Fibroblast of the conjunctiva (primary cell): ENCODE measurements around the gene C2orf81.
"Not testable (repeated sequence)": the region's sequence is repeated elsewhere in the genome, so short reads cannot be mapped to it uniquely, and the experiment has no call there.

Experiments used
- DNase-seq: peaks from one replicate; pipeline ENCODE4 v3.0.0-alpha.2; 2010; ENCODE audit warnings: low read depth

Gene C2orf81

DNA sequence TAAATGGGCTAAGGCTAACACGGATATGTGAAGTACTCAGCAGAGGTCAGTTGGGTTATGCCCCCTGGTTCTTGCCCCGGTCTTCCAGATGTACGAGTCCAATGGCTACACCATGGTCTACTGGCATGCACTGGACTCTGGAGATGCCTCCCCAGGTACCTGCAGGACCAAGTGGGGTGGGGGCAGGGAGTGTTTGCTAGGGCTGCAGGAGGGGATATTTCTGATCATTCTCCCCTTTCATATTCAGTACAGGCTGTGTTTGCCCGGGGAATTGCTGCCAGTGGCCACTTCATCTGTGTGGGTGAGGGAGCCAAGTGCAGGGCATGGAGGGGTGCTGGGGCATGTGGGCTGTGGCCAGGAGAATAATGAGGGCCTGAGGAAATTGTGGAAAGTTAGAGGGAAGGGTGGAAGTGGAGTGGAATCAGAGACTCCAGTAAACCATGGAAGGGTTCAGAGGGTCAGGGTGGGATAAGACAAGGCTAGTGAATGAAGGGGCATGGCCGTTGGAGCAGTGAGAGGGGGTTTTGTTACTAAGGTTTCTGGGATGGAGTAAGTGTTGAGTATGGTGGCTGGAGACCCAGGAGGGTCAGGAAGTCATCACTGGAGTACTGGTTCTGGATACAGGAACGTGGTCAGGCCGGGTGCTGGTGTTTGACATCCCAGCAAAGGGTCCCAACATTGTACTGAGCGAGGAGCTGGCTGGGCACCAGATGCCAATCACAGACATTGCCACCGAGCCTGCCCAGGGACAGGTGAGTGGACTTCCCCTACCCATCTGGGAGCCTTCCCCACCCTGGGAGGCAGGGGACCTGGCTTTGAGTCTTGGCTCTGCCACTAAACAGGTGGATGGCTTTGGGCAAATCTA lies 2.0 kb upstream of the C2orf81 start:
- DNase-seq: no peak

DNA sequence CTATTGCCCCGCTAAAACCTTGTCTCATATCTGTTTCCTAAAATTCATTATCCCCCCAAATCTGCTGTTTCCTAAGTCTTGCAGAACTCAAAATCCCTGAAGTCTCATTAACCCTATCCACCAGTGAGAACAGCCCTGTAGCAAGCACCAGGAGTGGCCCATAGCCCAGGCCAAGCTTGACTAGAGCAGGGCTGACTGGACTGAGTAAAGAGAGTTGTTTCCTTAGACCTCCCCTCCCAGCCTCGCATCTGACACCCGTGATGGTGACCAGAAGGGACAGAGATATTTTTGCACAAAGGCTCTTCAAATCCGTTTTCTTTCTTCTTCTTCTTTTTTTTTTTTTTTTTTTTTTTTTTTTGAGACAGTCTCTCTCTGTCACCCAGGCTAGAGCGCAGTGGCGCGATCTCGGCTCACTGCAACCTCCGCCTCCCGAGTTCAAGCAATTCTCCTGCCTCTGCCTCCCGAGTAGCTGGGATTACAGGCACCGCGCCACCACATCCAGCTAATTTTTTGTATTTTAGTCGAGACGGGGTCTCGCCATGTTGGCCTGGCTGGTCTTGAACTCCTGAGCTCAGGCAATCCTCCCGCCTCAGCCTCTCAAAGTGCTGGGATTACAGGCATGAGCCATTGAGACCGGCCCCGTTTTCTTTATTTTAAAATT lies 846 bp downstream of the C2orf81 start:
- DNase-seq: not testable (repeated sequence)

DNA sequence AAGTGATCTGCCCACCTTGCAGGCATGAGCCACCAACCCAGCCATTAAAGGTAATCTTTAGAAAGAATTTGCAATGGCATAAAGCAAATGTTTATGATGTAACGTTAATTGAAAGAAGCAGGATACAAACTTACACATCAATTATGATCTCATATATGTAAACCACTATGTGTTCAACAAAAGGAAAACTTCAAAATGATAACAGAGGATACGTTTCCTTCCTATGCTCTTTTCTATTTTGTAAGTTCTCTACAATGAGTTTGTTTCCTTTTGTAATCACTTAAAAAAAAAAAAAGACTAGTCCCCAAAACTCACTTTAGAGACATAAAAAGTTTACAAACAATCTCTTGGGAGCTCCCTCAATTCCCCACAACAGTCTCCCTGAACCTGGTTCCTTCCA lies 1.4 kb downstream of the C2orf81 start:
- DNase-seq: no peak

DNA sequence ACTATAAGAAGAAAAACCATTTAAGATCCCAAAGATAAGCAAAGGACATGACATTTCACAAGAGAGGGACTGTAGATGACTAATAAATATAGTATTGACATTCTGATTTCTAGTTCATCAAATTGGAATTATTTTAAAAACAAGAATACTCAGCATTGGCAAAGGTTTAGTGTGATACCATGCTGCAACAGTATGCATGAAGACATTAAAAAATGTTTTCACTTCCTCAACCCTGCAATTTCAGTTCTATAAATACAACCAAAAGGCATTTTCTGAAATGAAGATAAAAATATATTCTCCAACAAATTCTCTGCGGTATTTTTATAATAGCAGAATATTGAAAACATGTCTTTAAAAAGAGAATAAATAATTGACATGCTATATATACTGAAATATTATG lies 2.1 kb downstream of the C2orf81 start:
- no peak for DNase-seq

DNA sequence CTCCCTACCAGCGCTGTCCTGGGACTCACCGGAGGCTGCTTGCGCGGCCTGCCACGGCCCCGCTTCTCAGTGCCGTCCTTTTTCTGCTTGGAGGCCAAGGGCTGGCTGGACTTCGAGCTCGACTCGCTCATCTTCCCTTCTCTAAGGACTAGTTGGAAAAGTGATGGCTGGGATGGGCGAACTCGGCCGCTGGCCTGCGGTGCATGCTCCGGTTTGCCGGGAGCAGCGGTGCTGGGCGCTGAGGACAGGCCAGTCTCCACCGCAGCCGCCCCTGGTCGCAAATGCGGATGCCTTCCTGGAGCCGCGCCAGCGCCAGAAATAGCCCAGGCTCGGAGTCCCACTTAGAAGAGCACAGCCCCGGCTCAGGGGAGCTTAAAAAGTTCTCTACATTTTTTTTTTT lies 3.1 kb downstream of the C2orf81 start:
- no peak for DNase-seq

DNA sequence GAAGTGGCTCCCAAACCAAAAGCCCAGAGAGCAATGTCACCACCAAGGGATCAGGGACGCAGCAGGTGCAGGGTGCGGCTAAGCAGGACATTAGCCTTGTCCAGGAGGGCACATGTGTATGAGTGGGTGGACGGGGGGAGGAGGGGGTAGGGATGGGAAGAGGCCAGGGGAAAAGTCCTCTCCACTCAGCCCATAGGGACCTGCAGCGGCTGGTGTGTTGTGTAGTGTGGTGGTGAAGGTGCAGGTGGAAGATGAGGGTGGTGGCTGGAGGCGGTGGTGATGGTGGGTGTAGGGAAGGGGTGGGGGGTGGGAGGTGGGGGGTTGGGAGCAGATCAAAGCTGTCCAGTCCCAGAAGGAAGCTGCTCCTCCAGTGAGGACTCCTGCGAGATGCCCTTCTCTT lies 3.7 kb downstream of the C2orf81 start:
- DNase-seq: no peak

DNA sequence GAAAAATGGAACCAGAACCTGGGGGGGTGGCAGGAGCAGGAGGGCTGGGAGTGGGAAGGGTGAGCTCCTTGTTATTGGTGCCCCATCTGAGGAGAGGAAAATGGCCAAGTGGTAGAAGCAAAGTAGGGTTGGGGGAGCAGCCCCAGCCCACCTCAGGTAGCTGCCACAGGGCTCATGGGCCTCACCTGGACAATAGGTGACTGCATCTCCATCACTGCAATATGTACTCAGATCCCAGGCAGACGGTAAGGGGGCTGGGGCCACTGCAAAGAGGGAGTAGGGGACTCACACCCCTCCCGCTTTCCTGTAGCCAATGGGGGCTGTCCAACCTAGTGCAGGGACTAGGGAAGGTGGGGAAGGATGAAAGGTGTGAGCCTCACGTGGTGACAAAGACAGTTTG lies 4.2 kb downstream of the C2orf81 start:
- DNase-seq: no peak

DNA sequence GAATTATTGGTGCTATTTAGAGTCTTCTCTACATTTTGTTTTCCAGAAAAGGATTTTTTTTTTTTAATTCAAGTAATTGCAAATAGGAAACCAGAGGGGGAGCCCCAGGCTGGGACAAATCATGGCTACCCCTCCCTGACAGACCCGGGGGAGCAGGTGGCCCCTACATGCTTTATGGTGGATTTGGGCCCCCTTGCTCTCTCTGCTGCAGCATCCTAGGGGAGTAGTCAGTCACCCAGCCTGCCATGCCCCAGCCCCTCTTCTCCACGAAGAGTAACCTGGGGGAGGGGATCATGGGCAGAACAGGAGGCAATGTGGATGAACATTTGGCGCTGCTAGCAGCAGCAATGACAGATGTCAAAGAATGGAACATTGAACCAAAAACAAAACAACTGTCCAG lies 4.6 kb downstream of the C2orf81 start:
- DNase-seq: no peak

DNA sequence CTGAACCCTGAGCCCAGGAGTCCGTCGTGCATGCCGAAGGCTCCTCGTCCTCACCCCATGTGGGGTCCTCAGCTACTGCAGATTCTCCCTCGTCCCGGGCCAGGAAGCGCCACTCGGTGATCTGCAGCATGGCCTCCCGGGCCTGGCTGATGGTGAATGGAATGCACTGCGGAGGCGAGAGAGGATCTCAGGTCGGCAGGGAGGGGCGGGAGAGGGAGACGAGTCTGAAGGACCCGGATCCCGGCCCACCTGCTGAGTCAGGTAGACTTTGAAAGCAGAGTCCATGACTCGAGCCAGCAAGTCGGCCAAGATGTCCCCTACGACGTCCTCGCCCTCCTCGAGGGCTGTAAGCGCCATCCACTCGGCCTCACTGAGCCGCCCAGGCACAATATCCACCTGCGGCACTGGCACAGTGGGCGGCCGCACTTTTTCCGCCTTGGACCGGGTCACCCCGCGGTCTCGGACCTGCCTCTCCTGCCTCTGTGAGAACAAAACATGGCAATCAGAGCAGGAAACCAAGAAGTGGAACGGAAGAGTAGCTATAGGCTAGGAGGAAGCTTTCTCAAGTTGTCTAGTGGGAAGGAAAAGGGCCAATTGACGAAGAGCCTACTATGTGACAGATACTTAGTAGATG lies 5.5 kb downstream of the C2orf81 start:
- no peak for DNase-seq

DNA sequence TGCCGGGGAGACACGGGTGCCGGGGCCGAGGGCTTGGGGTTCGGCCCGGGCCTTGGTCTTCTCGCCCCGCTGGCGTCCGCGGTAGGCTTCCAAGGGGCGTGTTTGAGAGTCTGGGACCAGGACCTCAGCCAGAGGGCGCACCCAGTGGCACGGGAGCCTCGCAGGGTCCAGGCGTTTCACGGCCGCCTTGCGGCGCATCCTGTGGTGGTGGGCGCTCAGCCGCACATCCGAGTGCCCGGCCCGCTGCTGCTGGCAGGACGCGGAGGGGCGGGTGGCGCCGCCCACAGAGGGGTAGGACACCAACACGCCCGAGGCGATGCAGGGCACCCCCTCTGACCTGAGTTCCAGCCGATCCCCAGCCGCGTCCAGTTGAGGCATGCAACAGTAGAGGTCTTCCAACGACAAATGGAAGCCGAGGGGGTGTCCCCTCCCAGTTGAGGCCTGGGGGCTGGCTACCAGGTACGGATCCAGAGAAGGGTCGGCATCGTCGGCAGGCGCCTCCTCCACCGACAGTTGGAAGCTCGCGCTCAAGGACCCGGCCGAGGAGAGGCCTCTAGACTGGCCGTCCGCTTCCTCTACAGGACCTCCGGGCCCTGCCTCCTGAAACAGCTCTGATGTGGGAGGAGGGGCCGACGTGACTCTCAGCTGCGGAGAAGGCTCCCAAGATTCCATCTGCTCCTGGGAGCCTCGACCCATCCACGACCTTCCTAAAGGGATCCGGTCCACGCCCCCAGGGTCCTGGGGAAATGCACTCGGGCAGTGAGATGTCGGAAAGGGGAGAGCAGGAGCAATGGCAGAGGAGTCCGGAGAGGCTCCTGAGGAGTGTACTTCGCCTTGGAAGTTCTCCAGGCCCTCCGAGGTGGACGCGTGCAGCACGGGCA lies 6.3 kb downstream of the C2orf81 start:
- DNase-seq: no peak

DNA sequence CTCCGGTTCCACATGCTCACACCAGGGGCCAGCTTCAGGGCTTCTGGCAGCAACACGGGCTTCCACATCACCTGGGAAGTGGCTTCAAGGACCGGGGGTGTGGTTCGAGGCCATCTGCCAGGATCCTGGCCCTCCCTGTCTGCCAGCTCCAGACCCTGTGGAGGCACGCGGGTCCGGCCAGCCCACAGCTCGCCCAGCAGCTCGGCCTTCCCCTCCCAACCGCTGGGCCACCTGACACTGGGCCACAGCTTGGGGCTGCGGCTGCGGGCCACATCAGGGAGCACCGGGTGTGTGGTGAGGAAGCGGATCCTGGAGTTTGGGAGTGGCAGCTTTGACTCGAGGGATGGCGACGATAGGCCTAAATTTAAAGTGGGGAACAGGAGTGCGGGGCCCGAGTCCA lies 7.0 kb downstream of the C2orf81 start:
- DNase-seq: no peak

DNA sequence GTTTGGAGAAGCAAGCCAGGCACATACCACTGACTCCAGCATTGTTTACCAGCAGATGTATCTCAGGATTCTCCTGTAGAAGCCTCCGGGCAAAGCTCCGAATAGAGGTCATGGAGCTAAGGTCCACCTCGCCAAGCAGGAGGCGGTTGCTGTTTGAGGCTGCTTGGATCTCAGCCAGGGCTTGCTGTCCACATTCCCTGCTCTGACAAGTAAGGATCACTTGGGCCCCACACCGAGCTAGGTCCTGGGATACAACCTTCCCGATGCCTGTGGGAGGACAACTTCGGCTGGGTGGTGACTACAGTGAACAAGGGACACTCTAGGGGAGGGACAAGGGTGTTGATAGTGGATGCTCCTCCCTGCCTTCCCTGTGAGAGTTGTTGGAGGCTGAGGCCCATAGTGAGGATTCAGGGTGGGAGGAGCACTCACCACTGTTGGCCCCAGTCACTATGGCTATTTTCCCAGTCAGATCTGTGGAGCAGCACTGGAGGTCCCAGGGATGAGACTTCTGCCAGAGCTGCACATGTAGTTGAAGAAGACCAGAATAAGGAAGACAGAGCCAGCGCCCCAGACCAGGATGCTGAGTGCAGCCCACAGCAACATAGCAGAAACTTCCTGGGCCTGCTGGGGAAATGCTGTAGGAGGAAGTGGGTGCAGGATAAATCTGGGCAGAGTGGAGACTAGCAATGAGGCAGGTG lies 8.3 kb downstream of the C2orf81 start:
- DNase-seq: no peak

DNA sequence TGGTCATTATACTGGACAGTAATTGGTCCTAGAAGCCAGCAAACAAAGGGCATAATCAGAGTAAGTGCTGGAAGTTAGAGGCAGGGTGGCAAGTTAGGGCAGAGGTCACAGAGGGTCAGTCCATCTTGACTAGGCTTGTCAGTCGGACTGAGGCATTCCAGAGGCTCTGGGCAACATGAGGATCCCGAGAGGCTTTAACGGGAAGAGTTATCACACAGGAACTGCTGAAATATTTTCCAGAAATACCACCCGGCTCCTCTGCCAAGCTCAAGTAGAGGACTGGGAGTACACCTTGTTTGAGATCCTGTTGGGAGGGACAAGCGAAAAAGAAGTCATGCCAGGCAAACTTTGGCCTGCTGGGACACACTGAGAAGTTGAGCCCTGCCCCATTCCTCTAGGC lies 13.7 kb downstream of the C2orf81 start:
- no peak for DNase-seq

DNA sequence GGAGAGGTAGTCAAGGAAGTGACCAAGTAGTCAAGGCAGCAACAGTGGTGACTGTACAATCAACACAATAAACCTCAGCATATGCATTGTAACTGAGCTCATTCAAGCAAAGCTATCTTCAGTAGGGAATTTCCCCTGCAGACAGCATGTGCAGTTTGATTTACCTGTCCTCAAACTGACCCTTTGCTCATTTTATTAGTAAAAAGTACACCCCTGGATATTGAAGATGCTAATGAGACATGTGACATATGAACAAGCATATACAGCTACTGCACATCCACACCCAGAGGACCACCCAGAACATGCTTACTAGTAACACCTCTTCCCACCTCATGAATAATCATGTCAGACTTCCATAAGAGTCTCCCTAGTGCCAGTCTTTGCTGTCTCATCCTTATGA lies 15.4 kb downstream of the C2orf81 start:
- DNase-seq: no peak

DNA sequence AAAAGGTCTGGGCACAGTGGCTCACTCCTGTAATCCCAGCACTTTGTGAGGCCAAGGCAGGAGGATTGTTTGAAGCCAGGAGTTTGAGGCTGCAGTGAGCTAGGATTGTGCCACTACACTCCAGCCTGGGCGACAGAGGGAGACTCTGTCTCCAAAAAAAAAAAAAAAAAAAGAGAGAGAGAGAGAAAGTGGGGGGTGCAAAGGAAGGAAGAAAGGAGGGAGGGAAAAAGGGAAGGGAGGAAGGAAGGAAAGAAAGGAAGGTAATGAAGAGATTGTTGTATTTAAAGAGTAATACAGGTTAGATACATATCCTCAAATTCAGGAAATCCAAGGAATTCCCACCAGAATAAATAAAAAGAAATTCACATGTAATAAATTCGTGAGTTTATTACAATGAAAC lies 19.5 kb downstream of the C2orf81 start:
- DNase-seq: no peak

DNA sequence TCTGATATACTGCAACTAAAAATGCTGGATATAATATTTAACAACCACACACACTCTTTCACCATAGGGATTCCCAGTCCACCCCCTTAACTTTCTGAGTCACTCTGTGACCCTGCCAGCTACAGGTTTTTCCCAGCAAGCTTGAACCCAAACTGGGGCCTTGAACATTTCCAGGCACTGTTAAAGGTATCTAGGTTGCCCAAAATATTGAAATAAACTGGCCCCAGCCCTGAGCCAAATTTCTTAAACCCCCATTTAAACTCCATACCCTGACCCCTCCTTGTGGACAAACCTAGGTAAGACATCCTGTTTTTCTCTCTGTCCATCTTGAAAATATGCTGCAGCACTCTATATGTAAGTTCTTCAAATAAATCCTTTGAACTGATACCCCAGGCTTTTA lies 21.6 kb downstream of the C2orf81 start:
- DNase-seq: no peak

DNA sequence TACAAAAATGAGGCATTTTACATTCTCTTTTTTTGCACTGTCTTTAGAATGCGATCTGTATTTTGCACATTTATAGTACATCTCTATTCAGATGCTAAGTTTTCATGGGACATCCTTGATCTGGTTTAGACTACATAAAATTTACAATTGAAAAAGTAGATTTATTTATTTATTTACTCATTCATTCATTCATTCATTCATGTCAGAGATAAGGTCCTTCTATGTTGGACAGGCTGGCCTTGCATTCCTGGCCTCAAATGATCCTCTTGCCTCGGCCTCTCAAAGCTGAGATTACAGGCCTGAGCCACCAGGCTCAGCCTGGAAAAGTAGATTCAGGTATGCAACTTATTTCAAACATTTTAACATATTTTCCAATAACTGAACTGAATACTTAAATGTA lies 25.3 kb downstream of the C2orf81 start:
- no peak for DNase-seq

DNA sequence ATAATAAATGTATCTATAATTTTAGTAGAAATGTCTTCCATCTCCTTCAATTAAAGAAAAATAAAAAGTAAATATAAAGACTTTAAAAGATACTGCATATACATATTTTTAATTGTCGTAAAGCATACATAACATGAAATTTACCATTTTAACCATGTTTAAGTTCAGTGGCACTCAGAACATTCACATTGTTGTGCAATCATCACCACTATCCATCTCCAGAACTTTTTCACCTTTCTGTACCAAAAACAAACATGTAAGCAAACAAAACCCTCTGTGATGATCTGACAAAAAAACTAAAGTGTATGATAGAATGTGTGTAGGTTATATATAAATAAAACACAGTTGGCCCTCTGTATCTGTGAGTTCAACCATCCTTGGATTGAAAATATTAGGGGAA lies 27.9 kb downstream of the C2orf81 start:
- DNase-seq: no peak

DNA sequence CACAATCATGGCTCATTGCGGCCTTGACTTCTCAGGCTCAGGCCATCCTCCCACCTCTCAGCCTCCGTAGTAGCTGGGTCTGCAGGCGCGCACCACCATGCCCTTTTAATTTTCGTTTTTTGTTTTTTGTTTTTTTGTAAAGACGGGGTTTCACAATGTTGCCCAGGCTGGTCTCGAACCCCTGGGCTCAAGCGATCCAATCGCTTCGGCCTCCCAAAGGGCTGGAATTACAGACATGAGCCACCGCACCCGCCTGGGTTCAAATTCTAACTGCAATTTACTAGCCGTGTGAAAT lies 29.0 kb downstream of the C2orf81 start:
- no peak for DNase-seq

DNA sequence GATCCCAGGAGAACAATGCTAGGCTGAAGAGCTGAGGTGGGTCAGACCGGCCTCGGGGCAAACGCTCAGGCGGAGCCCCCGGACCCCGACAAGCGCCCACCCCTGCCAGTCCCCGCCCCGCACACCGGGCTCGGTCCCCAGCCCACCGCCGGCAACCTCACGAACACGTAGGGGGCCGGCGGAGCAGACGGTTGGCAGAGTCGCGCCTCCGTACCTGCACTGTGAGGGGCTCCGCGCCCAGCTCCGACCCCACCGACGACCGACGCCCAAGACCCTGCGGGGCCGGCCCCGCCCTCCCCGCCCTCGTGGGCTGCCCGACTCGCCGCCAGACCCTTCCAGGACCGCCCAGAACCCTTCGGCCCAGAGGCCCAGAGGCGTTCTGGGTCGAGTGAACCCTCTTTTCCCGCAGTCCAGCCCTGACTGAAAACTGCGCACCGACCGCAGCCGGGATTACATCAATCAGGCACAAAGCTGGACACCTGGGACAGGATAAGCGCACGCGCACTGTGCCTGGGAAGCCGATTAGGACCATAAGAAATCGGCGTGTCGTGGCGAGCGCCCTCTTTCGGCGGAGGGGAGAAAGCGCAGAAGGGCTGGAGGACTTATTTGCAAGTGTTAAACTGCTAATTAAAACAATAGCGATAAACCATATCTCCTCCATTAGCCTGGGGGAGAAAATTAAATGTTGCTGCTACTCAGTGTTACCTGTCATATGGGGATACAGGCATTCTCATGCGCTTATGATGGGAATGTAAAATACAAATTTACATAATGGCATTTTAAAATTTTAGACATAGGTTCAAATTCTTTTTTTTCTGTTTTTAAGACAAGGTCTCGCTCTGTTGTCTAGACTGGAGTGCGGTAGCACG lies 29.6 kb downstream of the C2orf81 start:
- DNase-seq: peak; percentile 83

DNA sequence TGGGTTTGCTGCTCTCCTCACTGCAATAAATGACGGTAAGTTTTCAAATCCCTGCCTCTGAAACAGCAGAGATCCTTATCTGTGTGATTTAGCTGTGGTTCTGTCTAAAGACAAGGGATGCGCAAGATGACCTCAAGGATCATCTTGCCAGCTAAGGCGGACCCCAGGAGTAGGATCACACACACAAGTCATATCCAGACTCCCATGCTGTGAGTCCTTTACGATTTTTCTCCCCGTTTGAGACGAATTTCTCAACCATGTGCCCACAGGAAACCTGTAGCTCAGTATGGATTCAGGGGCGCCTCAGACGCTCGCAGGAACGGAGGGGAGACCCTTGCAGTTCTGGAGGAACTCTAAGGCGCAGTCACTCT lies 30.2 kb downstream of the C2orf81 start:
- no peak for DNase-seq
